ENCODE data around the gene GPR161. TPM values are rescaled to one million over a fixed set of nuclear protein-coding genes. Genes with fewer than 3 reads are reported as not detected.

GPR161 gene, protein sequence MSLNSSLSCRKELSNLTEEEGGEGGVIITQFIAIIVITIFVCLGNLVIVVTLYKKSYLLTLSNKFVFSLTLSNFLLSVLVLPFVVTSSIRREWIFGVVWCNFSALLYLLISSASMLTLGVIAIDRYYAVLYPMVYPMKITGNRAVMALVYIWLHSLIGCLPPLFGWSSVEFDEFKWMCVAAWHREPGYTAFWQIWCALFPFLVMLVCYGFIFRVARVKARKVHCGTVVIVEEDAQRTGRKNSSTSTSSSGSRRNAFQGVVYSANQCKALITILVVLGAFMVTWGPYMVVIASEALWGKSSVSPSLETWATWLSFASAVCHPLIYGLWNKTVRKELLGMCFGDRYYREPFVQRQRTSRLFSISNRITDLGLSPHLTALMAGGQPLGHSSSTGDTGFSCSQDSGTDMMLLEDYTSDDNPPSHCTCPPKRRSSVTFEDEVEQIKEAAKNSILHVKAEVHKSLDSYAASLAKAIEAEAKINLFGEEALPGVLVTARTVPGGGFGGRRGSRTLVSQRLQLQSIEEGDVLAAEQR
- total RNA-seq = 9.1 and 10.5 TPM in 2 replicates

GRCh38 chr1:168136709-168137514 is at the start of gene GPR161:
TSS of gene GPR161 (minus strand) at chr1:168136930. CDS start at chr1:168104850, 32,080 bp downstream.

DNA sequence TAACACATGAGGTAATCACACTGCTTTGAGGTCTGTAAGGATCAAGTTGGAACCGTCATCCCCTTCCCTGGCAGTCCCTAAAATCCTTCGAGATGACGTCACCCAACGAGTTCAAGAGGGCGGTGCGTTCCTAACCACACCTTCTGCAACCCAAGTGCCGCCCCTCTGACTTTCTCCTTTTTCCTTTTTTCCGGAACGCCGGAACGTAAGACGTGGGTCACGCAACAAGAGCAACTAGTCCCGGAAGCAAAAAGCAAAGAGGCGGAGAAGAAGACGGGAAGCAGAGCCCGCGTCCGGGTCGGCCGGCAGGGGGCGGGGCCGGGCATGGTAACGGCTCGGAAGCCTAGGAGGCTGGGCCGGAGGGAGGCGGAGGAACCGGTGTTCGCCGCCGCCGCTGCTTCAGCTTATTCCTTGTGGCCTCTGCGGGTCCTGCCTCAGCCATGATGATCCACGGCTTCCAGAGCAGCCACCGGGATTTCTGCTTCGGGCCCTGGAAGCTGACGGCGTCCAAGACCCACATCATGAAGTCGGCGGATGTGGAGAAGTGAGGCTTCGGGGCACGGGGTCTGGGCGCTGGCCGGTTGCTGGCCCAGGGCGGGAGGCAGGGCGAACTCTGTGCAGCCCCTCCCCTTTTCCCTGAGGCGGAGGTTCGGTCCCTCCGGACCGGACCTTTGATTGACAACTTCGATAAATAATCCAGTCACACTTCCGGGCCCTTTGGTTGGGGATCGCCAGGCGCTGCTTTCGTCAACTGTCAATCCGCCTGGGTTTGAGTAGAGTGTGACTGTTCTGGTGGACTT is 42.1 kb upstream of the GPR161 start, which contains the start of gene TIPRL:
TIPRL (plus strand) TSS at position 325 of the 800 bp plus-strand sequence; CDS start at position 441, 116 bp downstream.

Other genes with a start within 250 kb of the GPR161 start
- gene ADCY10, start 222.8 kb downstream of the GPR161 start, total RNA-seq = not detected in 2 replicates
- 34.4 and 40.3 TPM in 2 replicates for gene DCAF6, start 200.2 kb downstream of the GPR161 start, total RNA-seq
- 43.8 and 45.9 TPM in 2 replicates for gene MPC2, start 199.9 kb downstream of the GPR161 start, total RNA-seq
- 37.4 and 43.5 TPM in 2 replicates for gene TIPRL, start 42.0 kb upstream of the GPR161 start, total RNA-seq
- gene SFT2D2, start 89.1 kb upstream of the GPR161 start, total RNA-seq = 32.0 and 38.3 TPM in 2 replicates
- 0.40 and 0.69 TPM in 2 replicates for gene TBX19, start 143.9 kb upstream of the GPR161 start, total RNA-seq

Data from mammary microvascular endothelial cell (primary cell).